ENCODE data around the gene SH3RF1.

- no peak for TF ChIP-seq POLR2A (IDR thresholded peaks at IDR 0.05)
- TF ChIP-seq POLR2AphosphoS5 (IDR thresholded peaks at IDR 0.05): no peak
These were observed 36.5 kb downstream of the SH3RF1 start for GRCh38 chr4:169234137-169234855.
